Karpas-422 (cell line): ENCODE data around the gene MASP1. TPM values are rescaled to one million over a fixed set of nuclear protein-coding genes. Genes with fewer than 3 reads are reported as not detected.
A peak's percentile ranks its signal among the peaks of the same experiment; 100 is the strongest.

Experiments
- DNase-seq: peaks from one replicate; pipeline ENCODE4 v3.0.0-alpha.2; 2015
- H2AFZ ChIP-seq: fragments of 200-600 bp; sonication (generic); 2 replicates; pipeline ENCODE4 v1.6.1; 2014; ENCODE audit warnings: antibody characterized with exemption, low read length, mixed read lengths
- H3K27ac ChIP-seq: fragments of 200-600 bp; sonication (generic); 2 replicates; pipeline ENCODE4 v1.5.1; 2014; ENCODE audit warnings: mild to moderate bottlenecking, low read length, moderate library complexity
- H3K27me3 ChIP-seq: fragments of 200-600 bp; sonication (generic); 2 replicates; pipeline ENCODE4 v1.6.1; 2014; ENCODE audit warnings: low read length, mixed read lengths
- H3K36me3 ChIP-seq: fragments of 200-600 bp; sonication (generic); 2 replicates; pipeline ENCODE4 v1.6.1; 2014; ENCODE audit warnings: low read length, mixed read lengths; ENCODE audit not compliant: insufficient read depth
- H3K4me1 ChIP-seq: fragments of 200-600 bp; sonication (generic); 2 replicates; pipeline ENCODE4 v1.6.1; 2014; ENCODE audit warnings: mild to moderate bottlenecking, low read length, mixed read lengths
- H3K4me2 ChIP-seq: fragments of 200-600 bp; sonication (generic); 2 replicates; pipeline ENCODE4 v1.6.1; 2014; ENCODE audit warnings: low read length, low read depth, mild to moderate bottlenecking; ENCODE audit not compliant: poor library complexity, severe bottlenecking
- H3K4me3 ChIP-seq: fragments of 200-600 bp; sonication (generic); 2 replicates; pipeline ENCODE4 v1.5.1; 2014; ENCODE audit warnings: mild to moderate bottlenecking, antibody characterized with exemption, low read length, mixed read lengths
- H3K79me2 ChIP-seq: fragments of 200-600 bp; sonication (generic); 2 replicates; pipeline ENCODE4 v1.6.1; 2014; ENCODE audit warnings: mild to moderate bottlenecking, low read length, mixed read lengths
- H3K9ac ChIP-seq: fragments of 200-600 bp; sonication (generic); 2 replicates; pipeline ENCODE4 v1.6.0; 2014; ENCODE audit warnings: low read length
- H3K9me2 ChIP-seq: fragments of 200-600 bp; sonication (generic), shearing (Covaris generic); replicated peaks from 2 replicates; pipeline ENCODE4 v1.6.0; 2014; ENCODE audit warnings: mild to moderate bottlenecking, low read length, moderate library complexity; ENCODE audit not compliant: insufficient read depth
- H3K9me3 ChIP-seq: fragments of 300-700, 200-600 bp; sonication (generic); 2 replicates; pipeline ENCODE4 v1.6.1; 2014; ENCODE audit warnings: low read length, mixed read lengths
- H4K20me1 ChIP-seq: fragments of 200-600 bp; sonication (generic); 2 replicates; pipeline ENCODE4 v1.6.1; 2014; ENCODE audit warnings: mild to moderate bottlenecking, antibody characterized with exemption, low read length, low read depth; ENCODE audit not compliant: insufficient read depth
- total RNA-seq: library from RNA; depleted of rRNA; stranded (reverse); fragments of >200 nt; shearing (Covaris generic); gene quantifications from 2 replicates; pipeline ENCODE4 v1.2.3, GENCODE V29; 2014; ENCODE audit warnings: low replicate concordance

Gene MASP1
- total RNA-seq, 1 experiment from 2014 or later, result not detected

- Histone ChIP-seq H3K79me2 (no peaks in the 10 kb centered on the region), H3K9me2 (no peaks in the 10 kb centered on the region), H2AFZ (no peak overlapping the region), H3K36me3 (no peaks in the 10 kb centered on the region), H3K9ac (no peak overlapping the region), H3K4me3 (no peak overlapping the region), H3K4me1 (peaks cover 4% of the 10 kb centered on the region), H3K27ac (no peak overlapping the region), H4K20me1 (no peaks in the 10 kb centered on the region), H3K27me3 (no peaks in the 10 kb centered on the region), H3K9me3 (no peaks in the 10 kb centered on the region), H3K4me2 (no peak overlapping the region)
- DNase-seq, result no peak
Observed at GRCh38 chr3:187322291-187322690, 30.8 kb upstream of the MASP1 start.

- Histone ChIP-seq H3K79me2 (no peaks in the 10 kb centered on the region), H3K27me3 (no peaks in the 10 kb centered on the region), H3K4me1 (peaks cover 4% of the 10 kb centered on the region), H3K9me2 (no peaks in the 10 kb centered on the region), H3K27ac (no peak overlapping the region), H3K36me3 (no peaks in the 10 kb centered on the region), H3K4me2 (no peak overlapping the region), H3K9ac (no peak overlapping the region), H2AFZ (no peak overlapping the region), H4K20me1 (no peaks in the 10 kb centered on the region), H3K4me3 (no peak overlapping the region), H3K9me3 (no peaks in the 10 kb centered on the region)
- DNase-seq, result no peak
Observed at GRCh38 chr3:187321766-187322165, 30.2 kb upstream of the MASP1 start.

GRCh38 chr3:187319699-187320302, 28.3 kb upstream of the MASP1 start:
- Histone ChIP-seq H3K4me1 (peaks cover 4% of the 10 kb centered on the region), H3K4me2 (no peak overlapping the region), H3K9me3 (no peaks in the 10 kb centered on the region), H3K4me3 (no peak overlapping the region), H3K9ac (no peak overlapping the region), H3K27ac (no peak overlapping the region), H3K79me2 (no peaks in the 10 kb centered on the region), H3K9me2 (no peaks in the 10 kb centered on the region), H3K36me3 (no peaks in the 10 kb centered on the region), H4K20me1 (no peaks in the 10 kb centered on the region), H2AFZ (no peak overlapping the region), H3K27me3 (no peaks in the 10 kb centered on the region)
- DNase-seq, result peak; percentile 92

- Histone ChIP-seq H3K4me1 (peaks cover 4% of the 10 kb centered on the region), H3K9me3 (no peaks in the 10 kb centered on the region), H3K4me2 (no peak overlapping the region), H3K27me3 (no peaks in the 10 kb centered on the region), H2AFZ (no peak overlapping the region), H3K27ac (no peak overlapping the region), H3K79me2 (no peaks in the 10 kb centered on the region), H3K9me2 (no peaks in the 10 kb centered on the region), H3K36me3 (no peaks in the 10 kb centered on the region), H3K4me3 (no peak overlapping the region), H4K20me1 (no peaks in the 10 kb centered on the region), H3K9ac (no peak overlapping the region)
- peak; percentile 87 for DNase-seq
Observed at GRCh38 chr3:187318819-187319616, 27.5 kb upstream of the MASP1 start.

GRCh38 chr3:187315872-187316271, 24.3 kb upstream of the MASP1 start:
- H3K9me2 ChIP-seq, result no peaks in the 10 kb centered on the region
- no peaks in the 10 kb centered on the region for H3K36me3 ChIP-seq
- H3K27ac ChIP-seq, result no peak overlapping the region
- H3K4me1 ChIP-seq, result peaks cover 4% of the 10 kb centered on the region
- H2AFZ ChIP-seq, result no peak overlapping the region
- no peak for DNase-seq
- H3K9me3 ChIP-seq, result no peaks in the 10 kb centered on the region
- no peaks in the 10 kb centered on the region for H4K20me1 ChIP-seq
- no peaks in the 10 kb centered on the region for H3K79me2 ChIP-seq
- no peak overlapping the region for H3K9ac ChIP-seq
- H3K4me3 ChIP-seq, result no peak overlapping the region
- no peak overlapping the region for H3K4me2 ChIP-seq
- no peaks in the 10 kb centered on the region for H3K27me3 ChIP-seq

GRCh38 chr3:187314176-187314575, 22.6 kb upstream of the MASP1 start:
- no peak for DNase-seq
- no peaks in the 10 kb centered on the region for H3K79me2 ChIP-seq
- no peaks in the 10 kb centered on the region for H3K36me3 ChIP-seq
- H3K4me3 ChIP-seq, result no peak overlapping the region
- H3K9me3 ChIP-seq, result no peaks in the 10 kb centered on the region
- H4K20me1 ChIP-seq, result no peaks in the 10 kb centered on the region
- no peak overlapping the region for H3K27ac ChIP-seq
- H3K4me2 ChIP-seq, result no peak overlapping the region
- no peak overlapping the region for H2AFZ ChIP-seq
- no peaks in the 10 kb centered on the region for H3K9me2 ChIP-seq
- no peaks in the 10 kb centered on the region for H3K27me3 ChIP-seq
- no peak overlapping the region for H3K9ac ChIP-seq
- peaks cover 3% of the 10 kb centered on the region for H3K4me1 ChIP-seq

- H3K4me3 ChIP-seq, result no peak overlapping the region
- no peaks in the 10 kb centered on the region for H3K36me3 ChIP-seq
- H2AFZ ChIP-seq, result no peak overlapping the region
- DNase-seq, result no peak
- H3K4me1 ChIP-seq, result no peaks in the 10 kb centered on the region
- H3K27ac ChIP-seq, result no peak overlapping the region
- no peaks in the 10 kb centered on the region for H3K9me3 ChIP-seq
- H4K20me1 ChIP-seq, result no peaks in the 10 kb centered on the region
- no peaks in the 10 kb centered on the region for H3K79me2 ChIP-seq
- no peak overlapping the region for H3K4me2 ChIP-seq
- no peaks in the 10 kb centered on the region for H3K9me2 ChIP-seq
- no peaks in the 10 kb centered on the region for H3K27me3 ChIP-seq
- H3K9ac ChIP-seq, result no peak overlapping the region
Observed at GRCh38 chr3:187310954-187311470, 19.5 kb upstream of the MASP1 start.

- Histone ChIP-seq H3K79me2 (no peaks in the 10 kb centered on the region), H3K9ac (no peak overlapping the region), H3K36me3 (no peaks in the 10 kb centered on the region), H4K20me1 (no peaks in the 10 kb centered on the region), H3K4me1 (no peaks in the 10 kb centered on the region), H3K4me2 (no peak overlapping the region), H3K9me3 (no peaks in the 10 kb centered on the region), H3K4me3 (no peak overlapping the region), H2AFZ (no peak overlapping the region), H3K27ac (no peak overlapping the region), H3K9me2 (no peaks in the 10 kb centered on the region), H3K27me3 (no peaks in the 10 kb centered on the region)
- DNase-seq, result no peak
Observed at GRCh38 chr3:187310226-187310625, 18.7 kb upstream of the MASP1 start.
